HG02642 (cell line): ENCODE data around the gene SBSN.
A peak's percentile ranks its signal among the peaks of the same experiment; 100 is the strongest.

Experiments
- ATAC-seq: cut with Tn5 transposase; IDR thresholded peaks from one replicate; pipeline ENCODE4 v1.9.1; 2021; ENCODE audit warnings: mild to moderate bottlenecking; ENCODE audit not compliant: unreplicated experiment, poor library complexity

Gene SBSN

GRCh38 chr19:35555301-35556005, 27.3 kb upstream of the SBSN start:
- ATAC-seq: no peak

GRCh38 chr19:35554076-35554475, 26.0 kb upstream of the SBSN start:
- ATAC-seq: no peak

GRCh38 chr19:35553385-35554000, 25.4 kb upstream of the SBSN start:
- ATAC-seq: no peak

- ATAC-seq: no peak
Observed at GRCh38 chr19:35552534-35553384, 24.6 kb upstream of the SBSN start.

GRCh38 chr19:35551091-35551810, 23.1 kb upstream of the SBSN start:
- ATAC-seq: no peak

- ATAC-seq: no peak
Observed at GRCh38 chr19:35549879-35550523, 21.9 kb upstream of the SBSN start.

GRCh38 chr19:35549174-35549788, 21.2 kb upstream of the SBSN start:
- ATAC-seq: no peak

GRCh38 chr19:35546532-35546931, 18.4 kb upstream of the SBSN start:
- ATAC-seq: no peak

GRCh38 chr19:35545855-35546381, 17.8 kb upstream of the SBSN start:
- ATAC-seq: peak; percentile 43

GRCh38 chr19:35545001-35545854, 17.1 kb upstream of the SBSN start, which contains the start of gene TMEM147:
Gene TMEM147 (plus strand): TSS chr19:35545626. CDS start chr19:35545740, 114 bp downstream.
- peak; percentile 83 for ATAC-seq

GRCh38 chr19:35544110-35544802, 16.1 kb upstream of the SBSN start:
- ATAC-seq: no peak

- no peak for ATAC-seq
Observed at GRCh38 chr19:35543280-35544109, 15.4 kb upstream of the SBSN start.

- ATAC-seq: no peak
Observed at GRCh38 chr19:35542209-35542608, 14.1 kb upstream of the SBSN start.

- ATAC-seq: no peak
Observed at GRCh38 chr19:35540356-35540927, 12.3 kb upstream of the SBSN start.

- ATAC-seq: no peak
Observed at GRCh38 chr19:35539850-35540249, 11.7 kb upstream of the SBSN start.

GRCh38 chr19:35539314-35539713, 11.2 kb upstream of the SBSN start:
- ATAC-seq: no peak
